Duodenal mucosa (tissue), 2 donors: ENCODE data around the gene SMIM3.

Experiments
- H3K27ac ChIP-seq: one replicate; pipeline ENCODE4 v1.7.0; 2013; ENCODE audit warnings: low read depth, low read length
- H3K27me3 ChIP-seq, 2 donors: one replicate each; pipeline ENCODE4 v1.7.0; 2013; ENCODE audit warnings: low read length in 2 of 2, control low read depth in 1 of 2; ENCODE audit not compliant: insufficient read depth in 2 of 2, control insufficient read depth in 1 of 2
- H3K36me3 ChIP-seq, 2 donors: one replicate each; pipeline ENCODE4 v1.7.0; 2013; ENCODE audit warnings: low read length in 2 of 2, control low read depth in 1 of 2; ENCODE audit not compliant: insufficient read depth in 2 of 2, control insufficient read depth in 1 of 2
- H3K4me1 ChIP-seq, 2 donors: one replicate each; pipeline ENCODE4 v1.7.0; 2013; ENCODE audit warnings: low read length in 2 of 2, control low read depth in 1 of 2; ENCODE audit not compliant: insufficient read depth in 2 of 2, control insufficient read depth in 1 of 2
- H3K4me3 ChIP-seq, 2 donors: one replicate each; pipeline ENCODE4 v1.7.0; 2013; ENCODE audit warnings: low read length in 2 of 2, low read depth in 1 of 2
- H3K9ac ChIP-seq, 2 donors: one replicate each; pipeline ENCODE4 v1.7.0; 2013; ENCODE audit warnings: low read length in 2 of 2, low read depth in 1 of 2
- H3K9me3 ChIP-seq, 2 donors: one replicate each; pipeline ENCODE4 v1.7.0; 2013; ENCODE audit warnings: low read length in 2 of 2, control low read depth in 1 of 2; ENCODE audit not compliant: control insufficient read depth in 1 of 2

SMIM3 gene

GRCh38 chr5:150751096-150751891, 27.3 kb upstream of the SMIM3 start:
- Histone ChIP-seq H3K27ac (no peak overlapping the region), H3K4me3 (no peak overlapping the region), H3K9me3 (no peaks in the 10 kb centered on the region), H3K27me3 (no peaks in the 10 kb centered on the region), H3K36me3 (peaks cover 12 to 46% of the 10 kb centered on the region in 2 donors), H3K9ac (no peak overlapping the region), H3K4me1 (peaks cover 0 to 2% of the 10 kb centered on the region in 2 donors)

- H3K9me3 ChIP-seq = no peaks in the 10 kb centered on the region
- H3K27ac ChIP-seq = no peak overlapping the region
- H3K9ac ChIP-seq = no peak overlapping the region
- no peaks in the 10 kb centered on the region for H3K27me3 ChIP-seq
- no peak overlapping the region for H3K4me3 ChIP-seq
- peaks cover 12 to 46% of the 10 kb centered on the region in 2 donors for H3K36me3 ChIP-seq
- peaks cover 7 to 13% of the 10 kb centered on the region in 2 donors for H3K4me1 ChIP-seq
Observed at GRCh38 chr5:150753463-150753862, 25.1 kb upstream of the SMIM3 start.

- H3K4me1 ChIP-seq = peaks cover 7 to 13% of the 10 kb centered on the region in 2 donors
- peaks cover 12 to 46% of the 10 kb centered on the region in 2 donors for H3K36me3 ChIP-seq
- H3K9ac ChIP-seq = no peak overlapping the region
- H3K27ac ChIP-seq = no peak overlapping the region
- H3K27me3 ChIP-seq = no peaks in the 10 kb centered on the region
- H3K4me3 ChIP-seq = no peak overlapping the region
- no peaks in the 10 kb centered on the region for H3K9me3 ChIP-seq
Observed at GRCh38 chr5:150753863-150754262, 24.7 kb upstream of the SMIM3 start.

GRCh38 chr5:150757087-150757649, 21.4 kb upstream of the SMIM3 start:
- peak overlapping the region; percentile 48 to 89 for H3K4me3 ChIP-seq
- no peak overlapping the region for H3K27ac ChIP-seq
- H3K36me3 ChIP-seq = peaks cover 9 to 36% of the 10 kb centered on the region in 2 donors
- H3K9ac ChIP-seq = peak overlapping the region in 1 of 2 donors; percentile 6
- H3K4me1 ChIP-seq = peaks cover 11% of the 10 kb centered on the region in 2 donors
- no peaks in the 10 kb centered on the region for H3K27me3 ChIP-seq
- H3K9me3 ChIP-seq = no peaks in the 10 kb centered on the region

- peak overlapping the region; percentile 92 to 96 for H3K9ac ChIP-seq
- H3K4me3 ChIP-seq = peak overlapping the region; percentile 89 to 91
- H3K4me1 ChIP-seq = peaks cover 11% of the 10 kb centered on the region in 2 donors
- peak overlapping the region; percentile 91 for H3K27ac ChIP-seq
- no peaks in the 10 kb centered on the region for H3K27me3 ChIP-seq
- no peaks in the 10 kb centered on the region for H3K9me3 ChIP-seq
- peaks cover 6 to 29% of the 10 kb centered on the region in 2 donors for H3K36me3 ChIP-seq
Observed at GRCh38 chr5:150758203-150758530, 20.4 kb upstream of the SMIM3 start.

GRCh38 chr5:150758531-150759333, 19.8 kb upstream of the SMIM3 start, which contains the start of gene DCTN4:
DCTN4 (minus strand) TSS chr5:150759017; CDS start chr5:150758993, 24 bp downstream.
- H3K4me3 ChIP-seq = peak within 1 kb of the TSS; percentile 89 to 91
- no peaks in the 10 kb centered on the region for H3K9me3 ChIP-seq
- H3K27ac ChIP-seq = peak within 1 kb of the TSS; percentile 91
- H3K4me1 ChIP-seq = peaks cover 11 to 15% of the 10 kb centered on the region in 2 donors
- H3K36me3 ChIP-seq = peaks cover under 1 to 23% of the 10 kb centered on the region in 2 donors
- H3K27me3 ChIP-seq = no peaks in the 10 kb centered on the region
- H3K9ac ChIP-seq = peak within 1 kb of the TSS; percentile 92 to 96

GRCh38 chr5:150759334-150759583, 19.3 kb upstream of the SMIM3 start:
- Histone ChIP-seq H3K36me3 (peaks cover 0 to 18% of the 10 kb centered on the region in 2 donors), H3K4me1 (peaks cover 11 to 20% of the 10 kb centered on the region in 2 donors), H3K9me3 (no peaks in the 10 kb centered on the region), H3K4me3 (peak overlapping the region; percentile 89 to 91), H3K27me3 (no peaks in the 10 kb centered on the region), H3K27ac (peak overlapping the region; percentile 91), H3K9ac (peak overlapping the region; percentile 83 to 96)

GRCh38 chr5:150762211-150762610, 16.3 kb upstream of the SMIM3 start:
- no peaks in the 10 kb centered on the region for H3K36me3 ChIP-seq
- H3K9me3 ChIP-seq = no peaks in the 10 kb centered on the region
- no peak overlapping the region for H3K27ac ChIP-seq
- H3K27me3 ChIP-seq = no peaks in the 10 kb centered on the region
- peaks cover 8 to 23% of the 10 kb centered on the region in 2 donors for H3K4me1 ChIP-seq
- H3K4me3 ChIP-seq = no peak overlapping the region
- no peak overlapping the region for H3K9ac ChIP-seq

- Histone ChIP-seq H3K4me3 (no peak overlapping the region), H3K36me3 (no peaks in the 10 kb centered on the region), H3K27me3 (no peaks in the 10 kb centered on the region), H3K27ac (no peak overlapping the region), H3K9ac (no peak overlapping the region), H3K9me3 (no peaks in the 10 kb centered on the region), H3K4me1 (peaks cover 0 to 20% of the 10 kb centered on the region in 2 donors)
Observed at GRCh38 chr5:150763023-150763769, 15.4 kb upstream of the SMIM3 start.
